Ishikawa (cell line): ENCODE measurements around the gene TTC8.

Experiments used
- CEBPB ChIP-seq: IDR thresholded peaks from 2 replicates; pipeline ENCODE4 v1.6.1; 2012
- CREB1 ChIP-seq: IDR thresholded peaks from 2 replicates; pipeline ENCODE4 v1.6.1; 2012; ENCODE audit warnings: low read depth
- EP300 ChIP-seq: IDR thresholded peaks from 2 replicates; pipeline ENCODE4 v1.6.1; 2012; ENCODE audit warnings: borderline replicate concordance
- FOXM1 ChIP-seq: IDR thresholded peaks from 2 replicates; pipeline ENCODE4 v1.6.1; 2012; ENCODE audit warnings: low read depth, borderline replicate concordance
- MAX ChIP-seq: IDR thresholded peaks from 2 replicates; pipeline ENCODE4 v1.6.1; 2012
- NFIC ChIP-seq: IDR thresholded peaks from 2 replicates; pipeline ENCODE4 v1.6.1; 2012
- RAD21 ChIP-seq: IDR thresholded peaks from 2 replicates; pipeline ENCODE4 v1.6.1; 2012; ENCODE audit warnings: low read depth
- REST ChIP-seq: IDR thresholded peaks from 2 replicates; pipeline ENCODE4 v1.6.1; 2012; ENCODE audit warnings: low read depth, mild to moderate bottlenecking
- TAF1 ChIP-seq: IDR thresholded peaks from 2 replicates; pipeline ENCODE4 v1.6.1; 2012; ENCODE audit warnings: low read depth, mild to moderate bottlenecking
- USF1 ChIP-seq: IDR thresholded peaks from 2 replicates; pipeline ENCODE4 v1.6.1; 2012
- YY1 ChIP-seq: IDR thresholded peaks from 2 replicates; pipeline ENCODE4 v1.6.1; 2012; ENCODE audit warnings: low read depth
- ZBTB7A ChIP-seq: IDR thresholded peaks from 2 replicates; pipeline ENCODE4 v1.6.1; 2012; ENCODE audit warnings: low read depth

- no peak for TF ChIP-seq NFIC
- TF ChIP-seq MAX = no peak
- TF ChIP-seq REST = no peak
- TF ChIP-seq CREB1 = no peak
- no peak for TF ChIP-seq YY1
- TF ChIP-seq RAD21 = no peak
- TF ChIP-seq TAF1 = no peak
- no peak for TF ChIP-seq FOXM1
- no peak for TF ChIP-seq EP300
- no peak for TF ChIP-seq CEBPB
- TF ChIP-seq USF1 = no peak
- no peak for TF ChIP-seq ZBTB7A
Measured at GRCh38 chr14:88790501-88791251, 33.8 kb upstream of the TTC8 start.
